GM19328 (cell line): Measurements from ENCODE around the gene DES.

Experiments
- ATAC-seq: cut with Tn5 transposase; IDR thresholded peaks from one replicate; pipeline ENCODE4 v1.9.1; 2021; ENCODE audit warnings: mild to moderate bottlenecking, moderate library complexity; ENCODE audit not compliant: unreplicated experiment

Gene DES

DNA sequence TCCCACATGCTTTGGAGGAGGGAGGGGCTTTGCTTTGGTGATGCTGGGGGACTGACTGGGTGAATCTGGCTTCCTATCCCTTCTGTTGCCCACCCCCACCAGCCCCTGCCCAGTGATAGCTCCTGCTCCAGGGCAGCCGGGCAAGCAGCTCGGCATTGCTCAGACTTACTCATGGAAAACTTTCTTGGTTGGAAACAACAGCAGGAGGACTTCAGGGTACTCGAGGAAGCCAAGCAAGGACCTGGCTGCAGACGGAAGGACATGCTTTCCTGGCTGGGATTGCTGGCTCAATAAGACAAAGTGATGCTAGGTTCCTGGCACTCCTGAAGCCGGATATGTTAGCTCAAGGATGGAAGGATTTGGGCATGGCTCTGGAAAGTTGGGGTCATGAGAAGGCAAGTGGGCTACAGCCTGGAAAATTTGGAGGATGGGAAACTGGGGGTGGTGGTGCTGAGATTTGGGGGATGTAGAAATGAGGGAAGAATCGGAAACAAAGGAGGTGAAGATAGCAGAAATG, 19.6 kb downstream of the DES start:
- no peak for ATAC-seq

DNA sequence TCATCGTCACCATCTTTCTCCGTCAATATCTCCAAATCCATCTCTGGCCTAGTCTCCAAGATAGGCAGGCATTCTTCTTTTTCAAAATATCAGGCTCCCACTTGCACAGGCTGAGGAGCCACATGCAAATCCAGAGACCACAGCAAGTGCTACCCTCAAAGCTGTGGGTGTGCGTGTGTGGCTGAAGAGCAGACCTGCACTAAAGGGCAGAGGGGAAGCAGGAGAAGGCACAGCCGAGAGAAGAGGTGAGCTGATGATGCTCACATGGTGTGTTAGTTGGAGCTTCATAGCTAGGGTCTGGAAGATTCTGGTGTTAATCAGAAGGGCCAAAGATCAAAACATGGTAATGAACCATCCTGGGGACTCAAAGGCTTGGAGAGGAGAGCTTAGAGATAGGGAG, 20.3 kb downstream of the DES start:
- no peak for ATAC-seq

DNA sequence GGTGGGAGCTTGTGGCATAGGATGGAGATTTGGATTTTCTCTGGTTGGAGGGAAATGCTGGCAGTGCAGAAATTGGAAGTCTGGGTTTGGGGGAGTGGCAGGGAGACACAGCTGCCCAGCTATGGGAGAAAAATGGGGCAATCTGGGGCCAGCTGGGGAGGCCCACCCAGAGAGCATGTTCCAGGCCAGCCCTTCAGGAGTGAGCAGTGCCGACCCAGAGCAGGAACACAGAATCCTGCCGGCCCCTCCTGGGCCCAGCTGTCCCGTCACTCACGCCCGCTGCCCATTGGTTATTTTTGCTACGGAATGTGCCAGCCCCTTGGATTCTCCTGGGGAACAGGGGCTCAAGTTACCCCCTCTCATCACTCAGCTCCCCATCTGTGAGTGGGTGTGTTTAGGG, 21.3 kb downstream of the DES start:
- no peak for ATAC-seq

DNA sequence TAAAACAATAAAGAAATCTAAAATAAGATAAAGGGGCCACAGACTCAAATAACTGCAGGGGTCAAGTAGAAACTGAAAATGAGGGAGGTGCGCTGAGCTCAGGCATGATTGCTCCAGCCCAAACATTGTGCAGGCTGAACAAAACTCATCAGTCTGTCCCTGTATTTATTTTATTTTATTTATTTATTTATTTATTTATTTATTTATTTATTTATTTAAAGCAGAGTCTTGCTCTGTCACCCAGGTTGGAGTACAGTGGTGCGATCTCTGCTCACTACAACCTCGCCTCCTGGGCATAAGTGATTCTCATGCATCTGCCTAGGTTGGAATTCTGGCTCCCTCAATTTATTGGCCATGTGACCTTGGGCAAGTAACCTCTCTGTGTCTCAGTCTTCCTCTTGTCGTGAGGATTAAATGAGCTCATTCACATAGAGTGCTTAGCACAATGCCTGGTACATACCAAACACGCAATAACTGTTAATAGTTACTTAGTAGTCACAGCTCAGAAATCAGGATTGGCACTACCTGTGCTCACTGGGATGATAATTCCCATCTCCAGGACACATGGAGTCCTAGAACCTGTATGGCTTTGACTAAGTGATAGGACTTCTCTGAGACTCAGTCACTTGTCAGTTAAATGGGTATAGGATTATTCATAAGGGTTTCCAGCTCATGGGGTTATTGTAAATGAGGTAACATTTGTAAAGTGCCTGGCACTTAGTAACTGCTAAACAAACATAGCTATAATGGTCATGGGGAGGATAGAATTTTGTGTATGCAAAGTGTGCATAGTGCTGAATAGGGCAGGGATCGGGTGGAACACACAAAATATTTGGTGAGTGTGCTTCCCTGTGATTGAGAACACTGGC, 22.4 kb downstream of the DES start:
- ATAC-seq = no peak

DNA sequence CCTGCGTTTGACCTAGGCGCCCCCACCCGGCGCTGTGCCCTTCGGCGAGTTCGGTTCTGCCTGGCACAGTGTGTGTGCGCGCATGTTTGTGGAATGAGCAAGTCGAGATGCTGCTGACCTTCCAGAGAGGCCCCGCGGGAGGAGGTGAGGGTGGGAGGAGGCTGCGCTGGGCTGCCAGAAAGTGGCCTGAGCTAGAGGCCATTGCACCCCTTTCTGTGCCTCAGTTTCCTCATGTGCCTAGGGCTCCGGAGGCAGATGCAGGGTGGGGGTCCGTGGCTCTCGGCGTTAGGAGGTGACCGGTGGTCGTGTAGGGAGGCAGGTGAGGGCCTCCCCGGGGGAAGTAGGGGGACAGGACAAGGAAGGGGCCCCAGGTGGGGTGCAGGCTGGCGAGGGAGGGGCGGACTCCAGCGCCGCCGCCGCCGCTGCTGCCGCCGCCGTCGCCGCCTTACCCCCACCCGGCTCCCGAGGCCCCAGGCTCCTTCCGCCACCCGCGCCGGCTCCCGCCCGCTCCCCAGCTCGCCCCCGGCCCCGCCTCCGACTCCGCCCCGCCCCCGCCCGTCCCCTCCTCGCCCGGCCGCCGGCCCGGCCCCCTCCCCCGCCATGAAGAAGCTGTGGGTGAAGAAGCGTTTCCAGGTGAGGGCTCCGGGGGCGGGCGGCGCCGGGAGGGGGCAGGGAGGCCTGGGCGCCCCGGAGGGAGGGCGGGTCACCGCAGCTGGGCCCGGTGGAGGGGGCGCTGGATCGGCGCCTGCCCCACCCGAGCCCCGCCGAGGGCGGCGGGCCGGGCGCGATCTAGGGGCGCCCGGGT, 23.5 kb downstream of the DES start:
- ATAC-seq = no peak

DNA sequence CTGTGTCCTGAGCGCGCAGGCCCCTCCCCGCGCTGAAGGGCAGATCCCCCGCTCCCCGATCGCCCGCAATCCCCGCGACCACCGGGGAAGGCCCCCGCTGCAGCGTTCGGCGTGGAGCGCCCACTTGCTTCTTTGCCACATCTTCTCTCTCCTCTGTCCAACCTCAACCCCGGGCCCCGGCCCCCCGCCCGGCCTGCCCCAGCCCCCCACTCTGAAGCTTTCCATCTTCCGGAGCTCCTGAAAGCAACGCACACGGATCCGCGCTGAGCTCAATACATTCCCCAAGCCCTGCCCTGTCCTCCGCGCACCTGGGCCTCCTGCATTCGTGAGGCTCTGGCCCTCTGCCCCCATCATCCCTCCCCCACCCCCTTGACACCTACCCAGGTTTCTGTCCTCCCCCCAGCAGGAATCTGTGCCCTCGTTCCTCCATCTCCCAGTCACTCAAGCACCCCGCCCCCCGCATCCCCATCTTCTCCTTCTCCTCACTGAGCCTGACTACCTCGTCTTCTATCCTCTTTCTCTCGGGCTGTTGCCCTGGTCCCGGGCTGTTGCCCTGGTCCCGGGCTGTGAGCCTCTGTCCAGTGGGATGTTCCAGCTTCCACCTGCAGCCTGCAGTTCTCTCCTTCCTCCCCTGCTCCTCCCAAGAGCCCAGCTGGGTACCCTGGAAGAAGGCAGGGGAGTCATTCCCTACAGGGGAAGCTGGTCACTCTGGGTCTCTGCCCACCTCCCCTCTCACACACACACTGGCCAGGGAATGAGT, 24.3 kb downstream of the DES start:
- ATAC-seq = no peak

DNA sequence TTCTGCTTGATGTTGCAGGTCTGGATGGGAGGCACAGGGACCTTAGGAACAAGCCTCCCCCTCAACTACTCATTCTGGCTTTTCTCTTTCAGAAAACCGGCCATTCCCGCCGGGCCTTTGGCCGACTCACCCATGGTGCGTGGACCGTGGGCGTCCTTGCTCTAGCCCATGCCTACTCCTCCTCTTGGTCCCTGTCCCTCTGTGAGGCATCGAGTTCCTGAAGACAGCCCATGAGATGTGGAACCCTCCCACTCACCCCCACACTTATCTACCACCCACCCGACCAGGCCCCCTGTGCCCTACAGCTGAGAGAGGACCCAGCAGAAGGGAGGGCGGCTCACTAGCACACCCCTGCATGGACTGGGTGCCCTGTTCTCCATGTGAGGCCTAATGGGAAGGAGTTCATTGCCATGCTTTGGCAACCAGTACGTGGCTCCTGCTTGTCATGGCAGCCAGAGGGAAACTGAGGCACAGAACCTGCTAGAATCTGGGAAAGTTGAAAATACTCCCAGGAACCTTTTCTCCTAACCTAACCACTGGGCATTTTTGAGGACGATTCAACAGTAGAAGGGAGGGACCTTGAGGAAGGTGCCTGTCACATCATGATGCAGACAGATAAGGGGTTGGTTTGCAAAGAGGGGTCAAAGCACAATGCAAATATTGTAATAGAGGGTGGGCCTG, 25.0 kb downstream of the DES start:
- no peak for ATAC-seq

DNA sequence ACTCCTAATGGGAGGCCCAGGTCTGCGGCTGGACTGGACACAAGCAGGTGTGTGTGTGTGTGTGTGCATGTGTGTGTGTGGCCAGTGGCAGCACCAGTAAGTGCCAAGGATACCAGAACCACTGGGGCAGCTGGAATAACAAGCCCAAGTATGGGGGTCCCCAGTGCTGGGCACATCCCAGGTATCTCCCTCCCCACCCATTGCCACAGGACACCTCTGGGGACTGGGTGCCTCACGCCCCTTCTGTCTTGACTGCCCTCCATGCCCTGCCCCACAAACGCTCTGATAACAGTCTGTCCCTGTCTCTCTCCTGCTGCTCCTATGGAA, 25.5 kb downstream of the DES start:
- no peak for ATAC-seq

DNA sequence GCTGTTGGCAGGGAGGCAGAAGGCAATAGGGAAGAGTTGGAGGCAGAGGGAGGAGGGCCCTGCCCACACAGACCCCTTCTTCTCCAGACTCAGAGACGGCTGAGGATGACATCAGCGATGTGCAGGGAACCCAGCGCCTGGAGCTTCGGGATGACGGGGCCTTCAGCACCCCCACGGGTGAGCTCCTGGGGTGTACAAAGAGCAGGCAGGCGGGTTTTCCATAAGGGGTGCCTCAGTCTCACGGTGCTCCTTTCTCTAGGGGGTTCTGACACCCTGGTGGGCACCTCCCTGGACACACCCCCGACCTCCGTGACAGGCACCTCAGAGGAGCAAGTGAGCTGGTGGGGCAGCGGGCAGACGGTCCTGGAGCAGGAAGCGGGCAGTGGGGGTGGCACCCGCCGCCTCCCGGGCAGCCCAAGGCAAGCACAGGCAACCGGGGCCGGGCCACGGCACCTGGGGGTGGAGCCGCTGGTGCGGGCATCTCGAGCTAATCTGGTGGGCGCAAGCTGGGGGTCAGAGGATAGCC, 26.5 kb downstream of the DES start:
- ATAC-seq = no peak

DNA sequence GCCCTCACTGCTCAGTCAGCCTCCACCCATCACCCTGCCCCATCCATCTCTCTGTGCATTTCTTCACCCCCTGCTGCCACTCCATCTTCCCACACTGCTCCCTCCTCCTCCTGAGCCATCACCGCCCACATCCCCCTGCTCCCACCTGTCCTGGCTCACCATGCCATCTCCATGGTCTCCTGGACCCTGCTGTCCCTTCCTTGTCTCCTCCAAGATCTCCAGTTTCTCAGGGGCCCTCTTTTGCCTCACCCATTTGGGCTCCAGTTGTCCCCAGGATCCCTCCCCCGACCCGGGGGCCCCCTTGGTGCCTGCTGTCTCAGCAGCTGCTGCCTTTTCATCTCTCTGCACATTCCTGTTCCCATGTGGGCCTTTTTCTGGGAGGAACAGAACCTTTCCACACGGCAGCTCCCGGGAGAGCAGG, 27.1 kb downstream of the DES start:
- no peak for ATAC-seq

DNA sequence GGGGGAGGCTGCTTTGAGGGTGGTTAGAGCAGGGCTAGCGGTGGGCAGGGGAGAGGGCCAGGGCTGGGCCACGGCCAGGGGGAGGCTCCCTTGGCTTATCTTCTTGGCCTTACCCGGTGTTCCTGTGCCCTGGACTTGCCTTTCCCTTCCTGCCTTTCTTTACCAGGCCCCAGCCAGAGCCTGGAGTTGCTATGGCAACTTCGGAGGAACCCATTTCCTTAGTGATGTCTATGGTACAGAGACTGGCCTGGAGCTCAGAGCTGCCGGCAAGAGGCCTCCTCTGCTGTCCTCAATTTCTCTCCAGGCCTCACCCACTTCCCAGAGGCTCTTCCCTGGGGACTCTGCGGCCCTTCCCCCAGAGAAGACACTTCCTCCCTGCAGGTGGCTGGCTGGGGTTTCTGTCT, 27.9 kb downstream of the DES start:
- no peak for ATAC-seq

DNA sequence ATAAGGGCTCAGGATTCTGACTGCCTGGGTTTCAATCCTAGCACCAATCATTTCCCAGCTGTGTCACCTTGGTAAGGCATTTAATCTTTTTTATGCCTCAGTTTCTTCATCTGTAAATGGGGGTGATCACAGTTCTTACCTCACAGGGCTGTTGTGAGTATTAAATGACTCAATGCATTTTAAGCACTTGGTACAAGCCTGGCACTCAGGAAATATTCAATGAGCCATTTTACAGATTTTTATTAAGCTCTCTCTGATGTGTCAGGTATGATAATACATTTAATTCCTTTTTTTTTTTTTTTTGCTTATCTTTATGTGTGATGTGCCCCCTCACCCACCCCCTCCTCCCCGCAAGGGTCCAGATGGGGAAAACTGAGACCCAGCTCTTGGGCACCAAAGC, 28.5 kb downstream of the DES start:
- no peak for ATAC-seq

DNA sequence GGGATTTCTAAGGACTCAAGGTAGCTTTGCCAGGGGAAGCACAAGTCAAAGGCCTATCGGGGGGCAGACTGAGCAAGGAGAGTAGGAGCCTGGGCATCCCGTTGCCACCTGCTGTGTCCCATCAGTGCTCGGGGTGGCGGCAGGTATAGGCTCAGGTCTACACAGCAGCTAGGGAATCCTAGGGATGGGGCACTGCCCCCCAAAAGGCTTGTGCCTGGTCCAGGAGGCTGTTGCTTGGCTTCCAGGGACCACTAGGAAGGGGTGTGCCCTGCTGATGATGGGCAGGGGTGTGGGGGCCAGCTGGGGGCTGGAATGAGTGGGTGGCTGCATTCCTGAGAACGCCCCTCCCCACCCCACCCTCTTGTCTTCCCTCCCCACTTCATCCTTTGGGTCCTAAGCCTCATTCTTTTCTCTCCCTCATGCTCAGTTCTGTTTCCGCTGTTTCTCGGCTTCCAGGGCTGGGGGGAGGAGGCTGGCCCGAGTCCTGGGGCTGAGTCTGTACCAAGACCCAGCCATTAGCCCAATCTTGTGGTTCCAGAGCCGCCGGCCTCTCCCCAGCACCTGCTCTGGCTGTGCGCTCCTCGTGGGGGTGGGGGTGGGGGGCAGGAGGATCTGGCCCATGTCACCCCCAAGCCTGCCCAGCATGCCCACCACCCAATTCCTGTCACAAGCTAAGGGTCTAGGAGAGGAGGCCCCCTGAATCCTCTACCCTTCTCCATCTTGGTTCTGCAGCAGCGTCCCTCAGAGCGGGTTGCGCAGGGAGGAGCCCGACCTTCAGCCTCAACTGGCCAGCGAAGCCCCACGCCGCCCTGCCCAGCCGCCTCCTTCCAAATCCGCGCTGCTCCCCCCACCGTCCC, 29.3 kb downstream of the DES start:
- no peak for ATAC-seq

DNA sequence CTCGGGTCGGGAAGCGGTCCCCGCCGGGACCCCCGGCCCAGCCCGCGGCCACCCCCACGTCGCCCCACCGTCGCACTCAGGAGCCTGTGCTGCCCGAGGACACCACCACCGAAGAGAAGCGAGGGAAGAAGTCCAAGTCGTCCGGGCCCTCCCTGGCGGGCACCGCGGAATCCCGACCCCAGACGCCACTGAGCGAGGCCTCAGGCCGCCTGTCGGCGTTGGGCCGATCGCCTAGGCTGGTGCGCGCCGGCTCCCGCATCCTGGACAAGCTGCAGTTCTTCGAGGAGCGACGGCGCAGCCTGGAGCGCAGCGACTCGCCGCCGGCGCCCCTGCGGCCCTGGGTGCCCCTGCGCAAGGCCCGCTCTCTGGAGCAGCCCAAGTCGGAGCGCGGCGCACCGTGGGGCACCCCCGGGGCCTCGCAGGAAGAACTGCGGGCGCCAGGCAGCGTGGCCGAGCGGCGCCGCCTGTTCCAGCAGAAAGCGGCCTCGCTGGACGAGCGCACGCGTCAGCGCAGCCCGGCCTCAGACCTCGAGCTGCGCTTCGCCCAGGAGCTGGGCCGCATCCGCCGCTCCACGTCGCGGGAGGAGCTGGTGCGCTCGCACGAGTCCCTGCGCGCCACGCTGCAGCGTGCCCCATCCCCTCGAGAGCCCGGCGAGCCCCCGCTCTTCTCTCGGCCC, 30.1 kb downstream of the DES start:
- ATAC-seq = no peak

DNA sequence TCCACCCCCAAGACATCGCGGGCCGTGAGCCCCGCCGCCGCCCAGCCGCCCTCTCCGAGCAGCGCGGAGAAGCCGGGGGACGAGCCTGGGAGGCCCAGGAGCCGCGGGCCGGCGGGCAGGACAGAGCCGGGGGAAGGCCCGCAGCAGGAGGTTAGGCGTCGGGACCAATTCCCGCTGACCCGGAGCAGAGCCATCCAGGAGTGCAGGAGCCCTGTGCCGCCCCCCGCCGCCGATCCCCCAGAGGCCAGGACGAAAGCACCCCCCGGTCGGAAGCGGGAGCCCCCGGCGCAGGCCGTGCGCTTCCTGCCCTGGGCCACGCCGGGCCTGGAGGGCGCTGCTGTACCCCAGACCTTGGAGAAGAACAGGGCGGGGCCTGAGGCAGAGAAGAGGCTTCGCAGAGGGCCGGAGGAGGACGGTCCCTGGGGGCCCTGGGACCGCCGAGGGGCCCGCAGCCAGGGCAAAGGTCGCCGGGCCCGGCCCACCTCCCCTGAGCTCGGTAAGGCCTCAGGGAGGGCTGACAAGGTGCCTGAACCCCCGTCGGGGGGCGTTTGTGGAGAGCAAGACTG, 30.7 kb downstream of the DES start:
- no peak for ATAC-seq

DNA sequence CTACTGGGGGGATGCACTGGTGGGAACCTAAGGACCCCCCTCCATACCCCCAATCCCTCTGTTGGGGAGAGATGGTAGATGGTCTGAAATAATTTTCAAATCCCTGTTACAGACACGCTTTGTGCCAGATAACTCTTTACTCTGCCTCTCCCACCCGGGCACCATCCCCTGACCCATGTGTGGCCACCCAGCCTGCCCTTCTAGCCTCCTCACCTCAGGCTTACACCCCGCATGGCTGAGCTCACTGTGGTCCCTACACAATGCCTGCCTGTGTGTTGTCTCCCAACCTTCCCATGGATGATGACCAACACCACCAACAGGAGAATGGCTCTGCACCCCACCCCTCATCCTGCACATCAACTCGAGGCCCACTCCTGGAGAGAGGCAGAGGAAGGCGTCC, 31.4 kb downstream of the DES start:
- ATAC-seq = no peak

DNA sequence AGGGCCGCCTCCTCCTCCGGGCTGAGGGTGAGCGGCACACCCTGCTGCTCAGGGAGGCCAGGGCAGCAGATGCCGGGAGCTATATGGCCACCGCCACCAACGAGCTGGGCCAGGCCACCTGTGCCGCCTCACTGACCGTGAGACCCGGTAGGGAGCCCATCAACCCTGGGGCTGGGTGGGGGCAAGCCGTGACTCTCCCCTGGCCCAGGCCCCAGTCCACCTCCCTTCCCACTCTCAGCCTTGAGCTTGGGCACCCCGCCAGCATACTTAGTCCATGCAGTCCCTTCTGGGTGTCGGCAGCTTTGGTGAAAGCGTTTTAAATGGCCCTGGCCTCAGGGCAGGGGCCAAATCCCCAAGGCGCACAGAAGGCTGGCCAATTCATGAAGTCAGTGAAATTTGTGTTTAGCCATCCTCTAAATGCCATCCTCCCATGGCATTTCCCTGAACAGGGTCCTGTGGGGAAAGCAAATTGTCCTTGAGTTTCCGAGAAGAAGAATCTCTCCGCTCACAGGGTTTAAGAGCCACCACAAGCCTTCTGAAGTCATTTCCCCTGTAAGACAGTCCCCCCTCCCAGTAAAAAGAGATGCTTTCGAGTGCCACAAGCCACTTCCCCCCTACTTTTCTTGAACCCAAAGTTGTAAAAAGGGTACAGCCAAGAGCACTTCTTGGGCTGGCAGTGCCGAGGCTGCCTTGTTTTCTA, 33.6 kb downstream of the DES start:
- no peak for ATAC-seq
